Measurements from ENCODE around the gene CCM2L. TPM values are rescaled to one million over a fixed set of nuclear protein-coding genes. Genes with fewer than 3 reads are reported as not detected.

Gene CCM2L
- total RNA-seq, 1 donor from 2014 or later = not detected

DNA sequence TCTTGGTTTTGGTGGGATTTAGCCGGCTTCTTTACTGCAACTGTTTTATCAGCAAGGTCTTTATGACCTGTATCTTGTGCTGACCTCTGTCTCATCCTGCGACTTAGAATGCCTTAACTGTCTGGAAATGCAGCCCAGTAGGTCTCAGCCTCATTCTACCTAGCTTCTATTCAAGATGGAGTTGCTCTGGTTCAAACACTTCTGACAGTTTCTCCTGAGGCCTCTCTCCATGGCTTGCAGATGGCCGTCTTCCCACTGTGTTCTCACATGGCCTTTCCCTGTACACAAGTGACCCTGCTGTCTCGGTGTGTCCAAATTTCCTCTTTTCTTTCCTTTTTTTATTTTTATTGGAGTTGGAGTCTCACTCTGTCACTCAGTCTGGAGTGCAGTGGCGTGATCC, 4.2 kb upstream of the CCM2L start:
- Mint-ChIP-seq H3K4me1 (ENCODE audit: low read depth) (peaks cover 11% of the 10 kb centered on the region), H3K27me3 (ENCODE audit: low read depth) (peaks cover 16% of the 10 kb centered on the region), H3K36me3 (ENCODE audit: low read depth) (no peaks in the 10 kb centered on the region), H3K4me3 (ENCODE audit: unreplicated experiment) (no peak overlapping the region), H3K9me3 (ENCODE audit: low read depth) (no peaks in the 10 kb centered on the region), H3K27ac (ENCODE audit: unreplicated experiment) (no peak overlapping the region)
- no peak for DNase-seq (ENCODE audit: low spot score)
- no peak for TF ChIP-seq CTCF (IDR thresholded peaks at IDR 0.05)

- Mint-ChIP-seq H3K27me3 (ENCODE audit: low read depth) (peaks cover 19% of the 10 kb centered on the region), H3K4me1 (ENCODE audit: low read depth) (peaks cover 11% of the 10 kb centered on the region), H3K27ac (ENCODE audit: unreplicated experiment) (no peak overlapping the region), H3K9me3 (ENCODE audit: low read depth) (no peaks in the 10 kb centered on the region), H3K36me3 (ENCODE audit: low read depth) (no peaks in the 10 kb centered on the region), H3K4me3 (ENCODE audit: unreplicated experiment) (no peak overlapping the region)
- TF ChIP-seq CTCF (IDR thresholded peaks at IDR 0.05) = no peak
- DNase-seq (ENCODE audit: low spot score) = no peak
Measured at GRCh38 chr20:32006841-32007786, 3.1 kb upstream of the CCM2L start.

- peaks cover 11% of the 10 kb centered on the region for H3K4me1 Mint-ChIP-seq (ENCODE audit: low read depth)
Measured at GRCh38 chr20:32007787-32008616, 2.2 kb upstream of the CCM2L start.

GRCh38 chr20:32009564-32009963, 674 bp upstream of the CCM2L start:
- H3K4me1 Mint-ChIP-seq (ENCODE audit: low read depth) = peaks cover 11% of the 10 kb centered on the region
- no peaks in the 10 kb centered on the region for H3K36me3 Mint-ChIP-seq (ENCODE audit: low read depth)
- no peaks in the 10 kb centered on the region for H3K9me3 Mint-ChIP-seq (ENCODE audit: low read depth)
- no peak overlapping the region for H3K27ac Mint-ChIP-seq (ENCODE audit: unreplicated experiment)
- no peak for TF ChIP-seq CTCF (IDR thresholded peaks at IDR 0.05)
- no peak overlapping the region for H3K4me3 Mint-ChIP-seq (ENCODE audit: unreplicated experiment)
- H3K27me3 Mint-ChIP-seq (ENCODE audit: low read depth) = peaks cover 19% of the 10 kb centered on the region
- no peak for DNase-seq (ENCODE audit: low spot score)

More at GRCh38 chr20:32007787-32008616, 2.2 kb upstream of the CCM2L start:
- Mint-ChIP-seq H3K9me3 (ENCODE audit: low read depth) (no peaks in the 10 kb centered on the region), H3K27ac (ENCODE audit: unreplicated experiment) (no peak overlapping the region), H3K36me3 (ENCODE audit: low read depth) (no peaks in the 10 kb centered on the region), H3K27me3 (ENCODE audit: low read depth) (peaks cover 16% of the 10 kb centered on the region), H3K4me3 (ENCODE audit: unreplicated experiment) (no peak overlapping the region)
- TF ChIP-seq CTCF (IDR thresholded peaks at IDR 0.05) = no peak
- DNase-seq (ENCODE audit: low spot score) = peak; percentile 22

GRCh38 chr20:32010666-32011065, 428 bp downstream of the CCM2L start:
- no peak for TF ChIP-seq CTCF (IDR thresholded peaks at IDR 0.05)
- H3K4me3 Mint-ChIP-seq (ENCODE audit: unreplicated experiment) = no peak overlapping the region
- peaks cover 30% of the 10 kb centered on the region for H3K27me3 Mint-ChIP-seq (ENCODE audit: low read depth)
- peak; percentile 38 for DNase-seq (ENCODE audit: low spot score)
- no peaks in the 10 kb centered on the region for H3K36me3 Mint-ChIP-seq (ENCODE audit: low read depth)
- H3K27ac Mint-ChIP-seq (ENCODE audit: unreplicated experiment) = no peak overlapping the region
- peaks cover 11% of the 10 kb centered on the region for H3K4me1 Mint-ChIP-seq (ENCODE audit: low read depth)
- H3K9me3 Mint-ChIP-seq (ENCODE audit: low read depth) = no peaks in the 10 kb centered on the region

Data from chondrocyte (in vitro differentiated cells).